Stimulated activated CD8-positive, alpha-beta memory T cell treated with anti-CD3 and anti-CD28 coated beads, Interleukin-2, amount 100 ng/mL, for 1 hour (primary cell): ENCODE results near the gene RPS6KB1.
A peak's percentile ranks its signal among the peaks of the same experiment; 100 is the strongest.
"Not testable (repeated sequence)": the region's sequence is repeated elsewhere in the genome, so short reads cannot be mapped to it uniquely, and the experiment has no call there.

Experiments used
- DNase-seq, 2 donors: peaks; one replicate each; pipeline ENCODE4 v3.0.0-alpha.2; 2020; ENCODE audit warnings: low read depth in 2 of 2

The RPS6KB1 gene

GRCh38 chr17:59892924-59893675, at the start of gene RPS6KB1, which contains the start of gene TUBD1:
TSS of gene RPS6KB1 (plus strand) at chr17:59893121. CDS start at chr17:59893185, 64 bp downstream.
TSS of gene TUBD1 (minus strand) at chr17:59892943. CDS start at chr17:59891002, 1,941 bp downstream.
- peak; percentile 93 to 96 for DNase-seq

GRCh38 chr17:59844884-59845594, 47.9 kb upstream of the RPS6KB1 start:
- DNase-seq, result no peak

GRCh38 chr17:59845595-59846393, 47.1 kb upstream of the RPS6KB1 start:
- no peak for DNase-seq

- no peak for DNase-seq
Measured at GRCh38 chr17:59846394-59847165, 46.3 kb upstream of the RPS6KB1 start.

- no peak for DNase-seq
Measured at GRCh38 chr17:59848385-59848668, 44.6 kb upstream of the RPS6KB1 start.

GRCh38 chr17:59848778-59849177, 44.1 kb upstream of the RPS6KB1 start:
- no peak for DNase-seq

- DNase-seq, result not testable (repeated sequence)
Measured at GRCh38 chr17:59850311-59850710, 42.6 kb upstream of the RPS6KB1 start.

- no peak for DNase-seq
Measured at GRCh38 chr17:59851439-59852375, 41.2 kb upstream of the RPS6KB1 start.

- DNase-seq, result not testable (repeated sequence)
Measured at GRCh38 chr17:59852847-59853167, 40.1 kb upstream of the RPS6KB1 start.

GRCh38 chr17:59853168-59853918, 39.6 kb upstream of the RPS6KB1 start:
- DNase-seq, result no peak

GRCh38 chr17:59853919-59854729, 38.8 kb upstream of the RPS6KB1 start:
- not testable (repeated sequence) for DNase-seq

- no peak for DNase-seq
Measured at GRCh38 chr17:59856859-59857794, 35.8 kb upstream of the RPS6KB1 start.

GRCh38 chr17:59858167-59858816, 34.6 kb upstream of the RPS6KB1 start:
- DNase-seq, result no peak

- DNase-seq, result no peak
Measured at GRCh38 chr17:59858932-59859331, 34.0 kb upstream of the RPS6KB1 start.

- no peak for DNase-seq
Measured at GRCh38 chr17:59859444-59860025, 33.4 kb upstream of the RPS6KB1 start.

GRCh38 chr17:59863616-59864015, 29.3 kb upstream of the RPS6KB1 start:
- no peak for DNase-seq

- no peak for DNase-seq
Measured at GRCh38 chr17:59869941-59870218, 23.0 kb upstream of the RPS6KB1 start.
